ENCODE results near the gene NPW.

DNA sequence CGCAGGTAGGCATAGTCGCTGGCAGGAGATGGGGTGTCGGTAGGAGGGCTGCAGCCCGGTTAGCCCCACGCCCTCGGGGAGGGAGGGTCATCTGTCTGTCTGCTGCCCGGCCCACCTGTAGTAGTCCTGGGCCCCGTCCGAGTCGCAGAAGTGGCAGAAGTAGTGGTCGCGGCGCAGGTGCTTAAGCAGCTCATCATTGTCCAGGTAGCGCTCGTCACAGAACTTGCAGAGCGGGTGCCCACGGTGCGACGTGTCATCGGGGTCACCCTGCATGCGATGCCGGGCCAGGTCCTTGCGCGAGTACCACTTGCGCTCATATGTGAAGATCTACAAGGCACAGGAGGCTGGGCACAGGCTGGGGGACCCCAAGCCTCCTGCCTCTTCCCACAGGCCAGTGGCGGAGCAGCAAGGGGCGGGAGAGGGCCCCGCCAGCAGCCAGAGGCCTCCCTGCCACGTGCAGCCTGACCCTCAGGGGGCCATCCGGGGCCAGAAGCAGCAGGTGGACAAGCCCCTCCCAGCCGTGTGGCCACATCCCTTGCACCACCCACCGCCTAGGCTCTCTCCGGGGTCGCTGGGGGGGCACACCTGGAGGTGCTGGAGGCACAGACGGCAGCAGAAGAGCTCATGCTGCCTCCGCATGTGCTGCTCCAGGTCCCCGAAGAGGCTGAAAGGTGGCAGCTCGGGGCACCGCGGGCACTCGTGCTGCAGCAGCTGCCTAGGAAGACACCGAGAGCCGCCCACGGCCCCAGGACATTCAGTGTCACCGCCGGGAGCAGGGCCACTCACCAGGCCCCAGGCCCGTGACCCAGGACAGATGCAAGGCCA, 17.0 kb upstream of the NPW start:
- TF ChIP-seq, protein P1, sequence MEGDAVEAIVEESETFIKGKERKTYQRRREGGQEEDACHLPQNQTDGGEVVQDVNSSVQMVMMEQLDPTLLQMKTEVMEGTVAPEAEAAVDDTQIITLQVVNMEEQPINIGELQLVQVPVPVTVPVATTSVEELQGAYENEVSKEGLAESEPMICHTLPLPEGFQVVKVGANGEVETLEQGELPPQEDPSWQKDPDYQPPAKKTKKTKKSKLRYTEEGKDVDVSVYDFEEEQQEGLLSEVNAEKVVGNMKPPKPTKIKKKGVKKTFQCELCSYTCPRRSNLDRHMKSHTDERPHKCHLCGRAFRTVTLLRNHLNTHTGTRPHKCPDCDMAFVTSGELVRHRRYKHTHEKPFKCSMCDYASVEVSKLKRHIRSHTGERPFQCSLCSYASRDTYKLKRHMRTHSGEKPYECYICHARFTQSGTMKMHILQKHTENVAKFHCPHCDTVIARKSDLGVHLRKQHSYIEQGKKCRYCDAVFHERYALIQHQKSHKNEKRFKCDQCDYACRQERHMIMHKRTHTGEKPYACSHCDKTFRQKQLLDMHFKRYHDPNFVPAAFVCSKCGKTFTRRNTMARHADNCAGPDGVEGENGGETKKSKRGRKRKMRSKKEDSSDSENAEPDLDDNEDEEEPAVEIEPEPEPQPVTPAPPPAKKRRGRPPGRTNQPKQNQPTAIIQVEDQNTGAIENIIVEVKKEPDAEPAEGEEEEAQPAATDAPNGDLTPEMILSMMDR (IDR thresholded peaks at IDR 0.05 in 4 of 5, conservative IDR thresholded peaks at IDR 0.05 in 1 of 5), result no peak
- no peak for TF ChIP-seq POLR2A (IDR thresholded peaks at IDR 0.05)

Data from gastrocnemius medialis (tissue), 4 donors.